HepG2 (cell line): Measurements from ENCODE around the gene IL15. TPM values are rescaled to one million over a fixed set of nuclear protein-coding genes. Genes with fewer than 3 reads are reported as not detected.

Experiments
- ELF1 ChIP-seq: sonication (generic); formaldehyde crosslinking; IDR thresholded peaks from 2 replicates; pipeline ENCODE4 v1.4.0; 2020; ENCODE audit warnings: missing genetic modification reagents
- HOXA5 ChIP-seq: sonication (generic); formaldehyde crosslinking; IDR thresholded peaks from 2 replicates; pipeline ENCODE4 v1.4.0; 2020; ENCODE audit warnings: missing genetic modification reagents
- MLX ChIP-seq: IDR thresholded peaks from 2 replicates; pipeline ENCODE4 v1.6.1; 2016
- TEAD2 ChIP-seq: sonication (generic); formaldehyde crosslinking; IDR thresholded peaks from 2 replicates; pipeline ENCODE4 v1.9.0; 2021; ENCODE audit warnings: missing genetic modification reagents
- ZBTB49 ChIP-seq: sonication (generic); formaldehyde crosslinking; IDR thresholded peaks from 2 replicates; pipeline ENCODE4 v1.4.0; 2020; ENCODE audit warnings: missing genetic modification reagents, borderline replicate concordance
- ZFY ChIP-seq: sonication (generic); formaldehyde crosslinking; IDR thresholded peaks from 2 replicates; pipeline ENCODE4 v1.4.0; 2020; ENCODE audit warnings: missing genetic modification reagents
- ZNF484 ChIP-seq: sonication (generic); formaldehyde crosslinking; IDR thresholded peaks from 2 replicates; pipeline ENCODE4 v1.5.1; 2020; ENCODE audit warnings: mild to moderate bottlenecking, low read depth, missing genetic modification reagents, borderline replicate concordance
- ZNF678 ChIP-seq: sonication (generic); formaldehyde crosslinking; IDR thresholded peaks from 2 replicates; pipeline ENCODE4 v1.4.0; 2020; ENCODE audit warnings: mild to moderate bottlenecking, missing genetic modification reagents
- ZNF747 ChIP-seq: sonication (generic); formaldehyde crosslinking; IDR thresholded peaks from 2 replicates; pipeline ENCODE4 v1.8.1; 2023; ENCODE audit warnings: missing genetic modification reagents, mild to moderate bottlenecking, borderline replicate concordance
- polyA plus RNA-seq, 8 experiments: library from polyadenylated mRNA; depleted of rRNA in 3 of 8; stranded (reverse) in 7 of 8; unstranded in 1 of 8; fragments of >200 nt; fragmentation: Illumina TruSeq in 4 of 8; extraction: Trizol in 4 of 8; gene quantifications; 2 replicates each; pipeline versions ENCODE4 v1.2.1 to v1.2.3, GENCODE V29; 2011 to 2016; ENCODE audit warnings: low read depth in 4 of 8, missing spikeins in 1 of 8, mixed read lengths in 1 of 8; ENCODE audit not compliant: insufficient read depth in 1 of 8
- total RNA-seq, 5 experiments: library from RNA; depleted of rRNA; stranded (reverse); fragments of >200 nt; fragmentation: Illumina TruSeq; extraction: Trizol; gene quantifications; 2 replicates each; pipeline ENCODE4 v1.2.3, GENCODE V29; 2016; ENCODE audit warnings: low read depth in 1 of 5
- TF ChIP-seq, protein P1 (sequence below): sonication (generic); formaldehyde crosslinking; IDR thresholded peaks from 2 replicates; pipeline ENCODE4 v1.8.0; 2022; ENCODE audit warnings: low read depth, missing genetic modification reagents
- TF ChIP-seq, protein P2 (sequence below): IDR thresholded peaks from 2 replicates; pipeline ENCODE4 v1.6.1; 2018; ENCODE audit warnings: missing genetic modification reagents
- TF ChIP-seq, protein P3 (sequence below): IDR thresholded peaks from 2 replicates; pipeline ENCODE4 v1.6.1; 2016; ENCODE audit warnings: missing compliant biosample characterization, missing genetic modification reagents, borderline replicate concordance

The IL15 gene
- total and polyA plus RNA-seq, 2 of the 13 experiments (the other 11 are each of a cell fraction or from before 2014, with no cell fraction given), result 0.12 to 0.24 TPM

DNA sequence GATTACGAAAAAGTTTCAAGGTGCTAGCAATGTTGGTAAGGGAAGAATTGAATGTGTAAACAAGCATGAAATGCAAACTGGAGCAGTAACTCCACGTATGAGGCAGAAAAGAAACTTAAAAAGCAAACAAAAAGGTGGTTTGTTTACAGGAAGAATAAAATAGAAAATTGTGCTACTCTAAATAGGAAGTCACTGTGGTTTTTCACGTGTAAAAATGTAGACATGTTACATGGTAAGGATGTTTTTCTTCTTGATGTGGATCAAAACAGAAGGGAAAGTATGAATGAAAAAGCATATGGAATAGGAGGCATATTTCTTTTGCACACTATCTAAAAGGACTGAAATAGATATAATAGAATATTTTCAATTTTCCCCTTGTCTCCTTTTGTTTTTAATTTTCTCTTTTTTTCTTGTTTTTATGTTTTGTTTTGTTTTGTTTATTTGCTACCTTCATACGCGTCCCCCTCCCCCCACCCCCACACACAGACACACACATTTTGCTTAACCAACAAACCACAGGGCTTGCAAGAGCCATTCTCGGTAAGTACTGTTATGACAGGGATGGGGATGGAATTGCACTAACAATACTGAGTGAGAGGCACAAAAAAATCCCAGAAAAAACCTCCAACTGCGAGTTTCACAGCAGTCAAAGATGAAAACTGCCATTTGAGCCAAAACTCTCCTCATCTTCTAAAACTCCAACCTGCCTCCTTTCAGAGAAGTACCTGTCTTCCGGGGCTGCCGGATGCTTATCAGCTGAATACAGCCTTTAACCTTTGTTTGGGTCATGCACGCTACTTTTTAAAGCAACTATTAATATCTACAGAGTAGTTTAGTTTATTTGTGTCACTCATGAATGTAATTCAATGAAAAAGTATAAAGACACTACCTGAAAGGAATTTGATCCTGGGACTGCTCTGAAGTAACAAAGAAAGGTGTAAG is 135.8 kb downstream of the IL15 start (continued):
- TF ChIP-seq, protein P1, sequence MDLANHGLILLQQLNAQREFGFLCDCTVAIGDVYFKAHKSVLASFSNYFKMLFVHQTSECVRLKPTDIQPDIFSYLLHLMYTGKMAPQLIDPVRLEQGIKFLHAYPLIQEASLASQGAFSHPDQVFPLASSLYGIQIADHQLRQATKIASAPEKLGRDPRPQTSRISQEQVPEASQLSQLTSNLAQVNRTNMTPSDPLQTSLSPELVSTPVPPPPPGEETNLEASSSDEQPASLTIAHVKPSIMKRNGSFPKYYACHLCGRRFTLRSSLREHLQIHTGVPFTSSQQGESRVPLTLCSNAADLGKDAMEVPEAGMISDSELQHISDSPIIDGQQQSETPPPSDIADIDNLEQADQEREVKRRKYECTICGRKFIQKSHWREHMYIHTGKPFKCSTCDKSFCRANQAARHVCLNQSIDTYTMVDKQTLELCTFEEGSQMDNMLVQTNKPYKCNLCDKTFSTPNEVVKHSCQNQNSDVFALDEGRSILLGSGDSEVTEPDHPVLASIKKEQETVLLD (CRISPR knock-in tag), result no peak
- TF ChIP-seq ZNF747 (no peak), HOXA5 (CRISPR knock-in tag) (no peak), ZNF678 (CRISPR knock-in tag) (no peak), ELF1 (CRISPR knock-in tag) (no peak), ZBTB49 (no peak), ZNF484 (no peak), MLX (CRISPR knock-in tag) (no peak), ZFY (CRISPR knock-in tag) (no peak), TEAD2 (CRISPR knock-in tag) (no peak)
- TF ChIP-seq, protein P2, sequence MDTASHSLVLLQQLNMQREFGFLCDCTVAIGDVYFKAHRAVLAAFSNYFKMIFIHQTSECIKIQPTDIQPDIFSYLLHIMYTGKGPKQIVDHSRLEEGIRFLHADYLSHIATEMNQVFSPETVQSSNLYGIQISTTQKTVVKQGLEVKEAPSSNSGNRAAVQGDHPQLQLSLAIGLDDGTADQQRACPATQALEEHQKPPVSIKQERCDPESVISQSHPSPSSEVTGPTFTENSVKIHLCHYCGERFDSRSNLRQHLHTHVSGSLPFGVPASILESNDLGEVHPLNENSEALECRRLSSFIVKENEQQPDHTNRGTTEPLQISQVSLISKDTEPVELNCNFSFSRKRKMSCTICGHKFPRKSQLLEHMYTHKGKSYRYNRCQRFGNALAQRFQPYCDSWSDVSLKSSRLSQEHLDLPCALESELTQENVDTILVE (CRISPR knock-in tag), result no peak
- TF ChIP-seq, protein P3, sequence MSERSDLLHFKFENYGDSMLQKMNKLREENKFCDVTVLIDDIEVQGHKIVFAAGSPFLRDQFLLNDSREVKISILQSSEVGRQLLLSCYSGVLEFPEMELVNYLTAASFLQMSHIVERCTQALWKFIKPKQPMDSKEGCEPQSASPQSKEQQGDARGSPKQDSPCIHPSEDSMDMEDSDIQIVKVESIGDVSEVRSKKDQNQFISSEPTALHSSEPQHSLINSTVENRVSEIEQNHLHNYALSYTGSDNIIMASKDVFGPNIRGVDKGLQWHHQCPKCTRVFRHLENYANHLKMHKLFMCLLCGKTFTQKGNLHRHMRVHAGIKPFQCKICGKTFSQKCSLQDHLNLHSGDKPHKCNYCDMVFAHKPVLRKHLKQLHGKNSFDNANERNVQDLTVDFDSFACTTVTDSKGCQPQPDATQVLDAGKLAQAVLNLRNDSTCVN (CRISPR knock-in tag), result no peak
